HG03432 (cell line): Measurements from ENCODE around the gene ZNF180.
"Not testable (repeated sequence)": the region's sequence is repeated elsewhere in the genome, so short reads cannot be mapped to it uniquely, and the experiment has no call there.

Experiments
- ATAC-seq: cut with Tn5 transposase; IDR thresholded peaks from one replicate; pipeline ENCODE4 v1.9.1; 2021; ENCODE audit warnings: mild to moderate bottlenecking, moderate library complexity; ENCODE audit not compliant: unreplicated experiment

Gene ZNF180

GRCh38 chr19:44499962-44500949 is at the start of gene ZNF180:
Gene ZNF180 (minus strand): TSS chr19:44500522. CDS start chr19:44497334, 3,188 bp downstream.
- peak; percentile 92 for ATAC-seq

GRCh38 chr19:44549507-44549906 is 49.2 kb upstream of the ZNF180 start:
- ATAC-seq = no peak

GRCh38 chr19:44548736-44549135 is 48.4 kb upstream of the ZNF180 start:
- ATAC-seq = no peak

- no peak for ATAC-seq
These were observed 43.7 kb upstream of the ZNF180 start for GRCh38 chr19:44544031-44544430.

- no peak for ATAC-seq
These were observed 42.3 kb upstream of the ZNF180 start for GRCh38 chr19:44542671-44543070.

GRCh38 chr19:44540736-44541135 is 40.4 kb upstream of the ZNF180 start:
- ATAC-seq = no peak

GRCh38 chr19:44539991-44540390 is 39.7 kb upstream of the ZNF180 start:
- no peak for ATAC-seq

GRCh38 chr19:44539236-44539826 is 39.0 kb upstream of the ZNF180 start:
- no peak for ATAC-seq

GRCh38 chr19:44535361-44535760 is 35.0 kb upstream of the ZNF180 start:
- ATAC-seq = not testable (repeated sequence)

- ATAC-seq = no peak
These were observed 32.5 kb upstream of the ZNF180 start for GRCh38 chr19:44532819-44533218.

GRCh38 chr19:44530777-44531176 is 30.5 kb upstream of the ZNF180 start:
- ATAC-seq = no peak

GRCh38 chr19:44529536-44529935 is 29.2 kb upstream of the ZNF180 start, which contains the start of gene CEACAM20:
Gene CEACAM20 (minus strand): TSS chr19:44529675. CDS start chr19:44529509, 166 bp downstream.
- ATAC-seq = no peak

- no peak for ATAC-seq
These were observed 27.2 kb upstream of the ZNF180 start for GRCh38 chr19:44527554-44527953.

- ATAC-seq = no peak
These were observed 25.6 kb upstream of the ZNF180 start for GRCh38 chr19:44525721-44526430.

GRCh38 chr19:44521370-44521769 is 21.0 kb upstream of the ZNF180 start:
- no peak for ATAC-seq

- no peak for ATAC-seq
These were observed 16.8 kb upstream of the ZNF180 start for GRCh38 chr19:44517146-44517545.

- no peak for ATAC-seq
These were observed 15.6 kb upstream of the ZNF180 start for GRCh38 chr19:44515907-44516306.

GRCh38 chr19:44515031-44515430 is 14.7 kb upstream of the ZNF180 start:
- no peak for ATAC-seq

GRCh38 chr19:44512326-44513298 is 12.3 kb upstream of the ZNF180 start:
- no peak for ATAC-seq

GRCh38 chr19:44509478-44509877 is 9.2 kb upstream of the ZNF180 start:
- no peak for ATAC-seq
